ENCODE measurements around the gene UGT8. TPM values are rescaled to one million over a fixed set of nuclear protein-coding genes. Genes with fewer than 3 reads are reported as not detected.

Gene UGT8
- total RNA-seq, 1 experiment from 2014 or later = 3.4 TPM

DNA sequence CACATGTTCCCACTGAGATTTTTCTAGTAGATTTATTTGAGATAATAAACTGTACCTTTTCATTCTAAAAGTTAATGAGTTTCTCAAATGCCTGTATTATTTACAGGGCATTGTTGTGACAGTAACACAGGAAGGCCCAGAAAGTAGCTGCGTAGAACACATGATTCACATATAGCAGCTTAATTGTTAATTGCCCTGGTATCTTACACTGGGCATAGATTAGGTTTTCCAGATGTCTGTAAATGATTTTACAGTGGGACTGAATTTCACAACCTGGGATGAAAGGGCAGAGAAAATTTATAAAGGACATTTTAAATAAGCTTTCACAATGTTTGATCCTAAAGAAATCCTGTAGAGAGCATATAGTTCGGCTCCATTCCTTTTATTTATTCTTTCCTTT, 27.6 kb downstream of the UGT8 start:
- no TSS peak for BruUV-seq (replicated peaks)
- H3K9me2 ChIP-seq (replicated peaks; ENCODE audit: low read length) = no peaks in the 10 kb centered on the region
- no peak overlapping the region for H3K4me2 ChIP-seq (ENCODE audit: low read length)
- H3K36me3 ChIP-seq (ENCODE audit: low read depth, low read length) = no peaks in the 10 kb centered on the region
- no peak overlapping the region for H2AFZ ChIP-seq (ENCODE audit: low read length)
- ATAC-seq (no peak), DNase-seq (no peak)
- H3K27me3 ChIP-seq (ENCODE audit: low read length) = no peaks in the 10 kb centered on the region
- intact Hi-C loops (cut with micrococcal nuclease) = no loop called here
- no peaks in the 10 kb centered on the region for H3K4me1 ChIP-seq (ENCODE audit: insufficient read depth, low read length)
- CTCF ChIA-PET = no interaction called here
- H3F3A ChIP-seq (ENCODE audit: low read length, unreplicated experiment) = no peaks in the 10 kb centered on the region
- TF ChIP-seq EZH2phosphoT487 (IDR thresholded peaks at IDR 0.05; ENCODE audit: borderline replicate concordance, low read length) = no peak
- TF ChIP-seq, protein P1, sequence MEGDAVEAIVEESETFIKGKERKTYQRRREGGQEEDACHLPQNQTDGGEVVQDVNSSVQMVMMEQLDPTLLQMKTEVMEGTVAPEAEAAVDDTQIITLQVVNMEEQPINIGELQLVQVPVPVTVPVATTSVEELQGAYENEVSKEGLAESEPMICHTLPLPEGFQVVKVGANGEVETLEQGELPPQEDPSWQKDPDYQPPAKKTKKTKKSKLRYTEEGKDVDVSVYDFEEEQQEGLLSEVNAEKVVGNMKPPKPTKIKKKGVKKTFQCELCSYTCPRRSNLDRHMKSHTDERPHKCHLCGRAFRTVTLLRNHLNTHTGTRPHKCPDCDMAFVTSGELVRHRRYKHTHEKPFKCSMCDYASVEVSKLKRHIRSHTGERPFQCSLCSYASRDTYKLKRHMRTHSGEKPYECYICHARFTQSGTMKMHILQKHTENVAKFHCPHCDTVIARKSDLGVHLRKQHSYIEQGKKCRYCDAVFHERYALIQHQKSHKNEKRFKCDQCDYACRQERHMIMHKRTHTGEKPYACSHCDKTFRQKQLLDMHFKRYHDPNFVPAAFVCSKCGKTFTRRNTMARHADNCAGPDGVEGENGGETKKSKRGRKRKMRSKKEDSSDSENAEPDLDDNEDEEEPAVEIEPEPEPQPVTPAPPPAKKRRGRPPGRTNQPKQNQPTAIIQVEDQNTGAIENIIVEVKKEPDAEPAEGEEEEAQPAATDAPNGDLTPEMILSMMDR (conservative IDR thresholded peaks at IDR 0.05; ENCODE audit: low read depth, low read length) = no peak
- no peak for TF ChIP-seq EZH2 (IDR thresholded peaks at IDR 0.05; ENCODE audit: low read length, unreplicated experiment)
- no peak overlapping the region for H3K4me3 ChIP-seq (ENCODE audit: low read length)
- POLR2A ChIA-PET (ENCODE audit: unreplicated experiment) = no interaction called here
- no peak overlapping the region for H3K27ac ChIP-seq (ENCODE audit: low read length)
- H3K9me3 ChIP-seq (ENCODE audit: low read length) = no peaks in the 10 kb centered on the region
- no peak overlapping the region for H3K9ac ChIP-seq (ENCODE audit: low read length)
- H4K20me1 ChIP-seq (ENCODE audit: low read length) = no peaks in the 10 kb centered on the region
- no peaks in the 10 kb centered on the region for H3K79me2 ChIP-seq (ENCODE audit: low read length)

DNA sequence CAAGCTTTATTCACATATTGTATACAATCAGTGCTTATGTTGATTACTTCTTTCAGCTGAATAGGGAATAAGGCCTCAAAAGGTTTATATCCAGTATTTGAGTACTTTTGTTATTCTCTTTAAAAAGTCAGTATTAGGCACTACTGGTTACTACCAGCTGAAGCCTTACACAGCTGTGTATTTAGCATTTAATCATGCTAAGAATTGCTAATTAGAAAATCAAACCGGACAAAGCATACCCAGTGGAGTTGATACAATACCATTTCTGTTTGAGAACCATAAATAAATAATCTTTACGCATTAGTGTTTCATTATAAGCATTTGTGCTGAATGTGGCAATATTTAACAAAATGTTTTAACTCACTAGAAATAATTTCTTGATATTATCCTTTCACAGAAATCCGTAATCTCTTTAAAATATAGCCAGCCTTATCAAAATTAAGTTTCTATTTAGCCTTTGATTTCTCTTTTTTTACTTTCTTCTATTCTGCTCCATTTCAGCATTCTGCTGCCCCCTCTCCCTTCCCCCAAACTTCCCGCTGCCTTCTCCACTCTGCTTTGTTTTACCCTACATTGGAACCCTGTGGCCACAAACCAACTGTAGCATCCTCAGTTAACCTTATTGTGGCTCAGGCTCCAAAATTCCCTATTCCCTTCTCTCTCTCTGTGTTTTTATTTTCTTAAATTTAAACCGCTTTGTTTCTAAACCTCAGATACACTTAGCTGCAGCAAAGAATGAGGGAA, 37.8 kb downstream of the UGT8 start:
- no peak for DNase-seq
- ATAC-seq = no peak
- no TSS peak for BruUV-seq (replicated peaks)

More for the DNA sequence above, 37.8 kb downstream of the UGT8 start:
- Histone ChIP-seq H3K27ac (ENCODE audit: low read length) (no peak overlapping the region), H3K4me1 (ENCODE audit: insufficient read depth, low read length) (no peaks in the 10 kb centered on the region), H3K79me2 (ENCODE audit: low read length) (no peaks in the 10 kb centered on the region), H3K27me3 (ENCODE audit: low read length) (no peaks in the 10 kb centered on the region), H4K20me1 (ENCODE audit: low read length) (no peaks in the 10 kb centered on the region), H2AFZ (ENCODE audit: low read length) (no peak overlapping the region), H3K4me3 (ENCODE audit: low read length) (no peak overlapping the region), H3F3A (ENCODE audit: low read length, unreplicated experiment) (no peaks in the 10 kb centered on the region), H3K9me2 (replicated peaks; ENCODE audit: low read length) (no peaks in the 10 kb centered on the region), H3K9ac (ENCODE audit: low read length) (no peak overlapping the region), H3K9me3 (ENCODE audit: low read length) (no peaks in the 10 kb centered on the region), H3K4me2 (ENCODE audit: low read length) (no peak overlapping the region), H3K36me3 (ENCODE audit: low read depth, low read length) (no peaks in the 10 kb centered on the region)
- ChIA-PET POLR2A (ENCODE audit: unreplicated experiment) (no interaction called here), CTCF (no interaction called here)
- intact Hi-C loops (cut with micrococcal nuclease) = no loop called here
- no peak for TF ChIP-seq EZH2phosphoT487 (IDR thresholded peaks at IDR 0.05; ENCODE audit: borderline replicate concordance, low read length)
- TF ChIP-seq, protein P1 (conservative IDR thresholded peaks at IDR 0.05; ENCODE audit: low read depth, low read length) = no peak
- no peak for TF ChIP-seq EZH2 (IDR thresholded peaks at IDR 0.05; ENCODE audit: low read length, unreplicated experiment)
